ENCODE data around the gene TOM1L2.

The TOM1L2 gene

DNA sequence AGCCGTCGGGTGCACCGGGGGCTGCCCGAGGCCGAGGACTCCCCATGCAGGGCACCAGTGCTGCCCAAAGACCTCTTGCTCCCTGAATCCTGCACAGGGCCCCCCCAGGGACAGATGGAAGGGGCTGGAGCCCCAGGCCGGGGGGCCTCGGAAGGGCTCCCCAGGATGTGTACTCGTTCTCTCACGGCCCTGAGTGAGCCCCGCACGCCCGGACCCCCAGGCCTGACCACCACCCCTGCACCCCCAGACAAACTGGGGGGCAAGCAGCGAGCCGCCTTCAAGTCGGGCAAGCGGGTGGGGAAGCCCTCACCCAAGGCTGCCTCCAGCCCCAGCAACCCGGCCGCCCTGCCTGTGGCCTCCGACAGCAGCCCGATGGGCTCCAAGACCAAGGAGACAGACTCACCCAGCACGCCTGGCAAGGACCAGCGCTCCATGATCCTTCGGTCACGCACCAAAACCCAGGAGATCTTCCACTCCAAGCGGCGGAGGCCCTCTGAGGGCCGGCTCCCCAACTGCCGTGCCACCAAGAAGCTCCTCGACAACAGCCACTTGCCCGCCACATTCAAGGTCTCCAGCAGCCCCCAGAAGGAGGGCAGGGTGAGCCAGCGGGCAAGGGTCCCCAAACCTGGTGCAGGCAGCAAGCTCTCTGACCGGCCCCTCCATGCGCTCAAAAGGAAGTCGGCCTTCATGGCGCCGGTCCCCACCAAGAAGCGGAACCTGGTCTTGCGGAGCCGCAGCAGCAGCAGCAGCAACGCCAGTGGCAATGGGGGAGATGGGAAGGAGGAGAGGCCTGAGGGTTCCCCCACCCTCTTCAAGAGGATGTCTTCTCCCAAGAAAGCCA, 176.0 kb downstream of the TOM1L2 start:
- TF ChIP-seq, protein P1, sequence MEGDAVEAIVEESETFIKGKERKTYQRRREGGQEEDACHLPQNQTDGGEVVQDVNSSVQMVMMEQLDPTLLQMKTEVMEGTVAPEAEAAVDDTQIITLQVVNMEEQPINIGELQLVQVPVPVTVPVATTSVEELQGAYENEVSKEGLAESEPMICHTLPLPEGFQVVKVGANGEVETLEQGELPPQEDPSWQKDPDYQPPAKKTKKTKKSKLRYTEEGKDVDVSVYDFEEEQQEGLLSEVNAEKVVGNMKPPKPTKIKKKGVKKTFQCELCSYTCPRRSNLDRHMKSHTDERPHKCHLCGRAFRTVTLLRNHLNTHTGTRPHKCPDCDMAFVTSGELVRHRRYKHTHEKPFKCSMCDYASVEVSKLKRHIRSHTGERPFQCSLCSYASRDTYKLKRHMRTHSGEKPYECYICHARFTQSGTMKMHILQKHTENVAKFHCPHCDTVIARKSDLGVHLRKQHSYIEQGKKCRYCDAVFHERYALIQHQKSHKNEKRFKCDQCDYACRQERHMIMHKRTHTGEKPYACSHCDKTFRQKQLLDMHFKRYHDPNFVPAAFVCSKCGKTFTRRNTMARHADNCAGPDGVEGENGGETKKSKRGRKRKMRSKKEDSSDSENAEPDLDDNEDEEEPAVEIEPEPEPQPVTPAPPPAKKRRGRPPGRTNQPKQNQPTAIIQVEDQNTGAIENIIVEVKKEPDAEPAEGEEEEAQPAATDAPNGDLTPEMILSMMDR (conservative IDR thresholded peaks at IDR 0.05; ENCODE audit: low read depth, low read length), result no peak
- no peak for DNase-seq (ENCODE audit: low read depth)
- no peak overlapping the region for H3K4me3 ChIP-seq (ENCODE audit: low read depth, low read length)

DNA sequence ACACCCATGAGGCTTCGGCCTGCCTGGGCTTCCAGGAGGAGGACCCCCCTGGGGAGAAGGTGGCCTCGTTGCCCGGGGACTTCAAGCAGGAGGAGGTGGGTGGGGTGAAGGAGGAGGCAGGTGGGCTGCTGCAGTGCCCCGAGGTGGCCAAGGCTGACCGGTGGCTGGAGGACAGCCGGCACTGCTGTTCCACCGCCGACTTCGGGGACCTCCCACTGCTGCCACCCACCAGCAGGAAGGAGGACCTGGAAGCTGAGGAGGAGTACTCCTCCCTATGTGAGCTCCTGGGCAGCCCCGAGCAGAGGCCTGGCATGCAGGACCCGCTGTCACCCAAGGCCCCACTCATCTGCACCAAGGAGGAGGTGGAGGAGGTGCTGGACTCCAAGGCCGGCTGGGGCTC, 176.9 kb downstream of the TOM1L2 start:
- H3K4me3 ChIP-seq (ENCODE audit: low read depth, low read length), result no peak overlapping the region
- no peak for DNase-seq (ENCODE audit: low read depth)
- TF ChIP-seq, protein P1 (conservative IDR thresholded peaks at IDR 0.05; ENCODE audit: low read depth, low read length), result no peak

DNA sequence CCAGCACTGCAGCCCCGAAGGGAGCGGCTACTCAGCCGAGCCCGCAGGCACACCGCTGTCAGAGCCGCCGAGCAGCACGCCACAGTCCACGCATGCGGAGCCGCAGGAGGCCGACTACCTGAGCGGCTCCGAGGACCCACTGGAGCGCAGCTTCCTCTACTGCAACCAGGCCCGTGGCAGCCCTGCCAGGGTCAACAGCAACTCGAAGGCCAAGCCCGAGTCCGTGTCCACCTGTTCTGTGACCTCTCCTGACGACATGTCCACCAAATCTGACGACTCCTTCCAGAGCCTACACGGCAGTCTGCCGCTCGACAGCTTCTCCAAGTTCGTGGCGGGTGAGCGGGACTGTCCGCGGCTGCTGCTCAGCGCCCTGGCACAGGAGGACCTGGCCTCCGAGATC, 177.8 kb downstream of the TOM1L2 start:
- DNase-seq (ENCODE audit: low read depth), result no peak

More for the DNA sequence above, 177.8 kb downstream of the TOM1L2 start:
- H3K4me3 ChIP-seq (ENCODE audit: low read depth, low read length), result no peak overlapping the region
- TF ChIP-seq, protein P1 (conservative IDR thresholded peaks at IDR 0.05; ENCODE audit: low read depth, low read length), result no peak

Measured in choroid plexus epithelial cell (primary cell).